ENCODE data around the gene SLC25A40. TPM values are rescaled to one million over a fixed set of nuclear protein-coding genes. Genes with fewer than 3 reads are reported as not detected.
"Not testable (repeated sequence)": the region's sequence is repeated elsewhere in the genome, so short reads cannot be mapped to it uniquely, and the experiment has no call there.

SLC25A40 gene
- total RNA-seq, 4 donors from 2014 or later: 3.2 to 14.8 (median 8.6) TPM

- Histone ChIP-seq H3K4me1 (no peaks in the 10 kb centered on the region), H3K9me3 (no peaks in the 10 kb centered on the region), H3K27ac (no peak overlapping the region), H3K27me3 (no peaks in the 10 kb centered on the region), H3K4me3 (no peak overlapping the region), H3K36me3 (no peaks in the 10 kb centered on the region)
- TF ChIP-seq POLR2A (IDR thresholded peaks at IDR 0.05): no peak
- no peak for TF ChIP-seq CTCF (IDR thresholded peaks at IDR 0.05 in 4 of 5, conservative IDR thresholded peaks at IDR 0.05 in 1 of 5)
- in situ Hi-C loops (cut with MboI; ENCODE audit: low sequenced_read_pairs in 4 of 4): no loop called here
- ATAC-seq: no peak
- intact Hi-C loops (cut with DNase I; ENCODE audit: low total_unique reads): no loop called here
- DNase-seq: no peak
Measured at GRCh38 chr7:87912121-87912520, 36.0 kb upstream of the SLC25A40 start.

- intact Hi-C loops (cut with DNase I; ENCODE audit: low total_unique reads); DNase-seq; H3K9me3 ChIP-seq; H3K4me3 ChIP-seq; H3K4me1 ChIP-seq; H3K27me3 ChIP-seq; ATAC-seq; H3K36me3 ChIP-seq; H3K27ac ChIP-seq; in situ Hi-C loops (cut with MboI; ENCODE audit: low sequenced_read_pairs in 4 of 4): not testable (repeated sequence)
Measured at GRCh38 chr7:87908814-87909213, 32.7 kb upstream of the SLC25A40 start.

GRCh38 chr7:87907136-87907906 lies 31.2 kb upstream of the SLC25A40 start:
- H3K9me3 ChIP-seq; in situ Hi-C loops (cut with MboI; ENCODE audit: low sequenced_read_pairs in 4 of 4): not testable (repeated sequence)

GRCh38 chr7:87899255-87899654 lies 23.1 kb upstream of the SLC25A40 start:
- Histone ChIP-seq H3K4me3 (no peak overlapping the region), H3K27ac (no peak overlapping the region), H3K9me3 (no peaks in the 10 kb centered on the region), H3K27me3 (no peaks in the 10 kb centered on the region), H3K36me3 (peaks cover 0 to 25% of the 10 kb centered on the region in 2 donors), H3K4me1 (no peaks in the 10 kb centered on the region)
- DNase-seq (no peak), ATAC-seq (no peak)
- TF ChIP-seq POLR2A (IDR thresholded peaks at IDR 0.05) (no peak), CTCF (IDR thresholded peaks at IDR 0.05 in 4 of 5, conservative IDR thresholded peaks at IDR 0.05 in 1 of 5) (no peak)
- in situ Hi-C loops (cut with MboI; ENCODE audit: low sequenced_read_pairs in 4 of 4): loop anchor here in 1 of 4 donors (25.0 kb wide), 1 partner anchor 313 kb away; the partner anchor contains the start of gene SRI
- intact Hi-C loops (cut with DNase I; ENCODE audit: low total_unique reads): no loop called here

More at GRCh38 chr7:87907136-87907906, 31.2 kb upstream of the SLC25A40 start:
- intact Hi-C loops (cut with DNase I; ENCODE audit: low total_unique reads); ATAC-seq; H3K36me3 ChIP-seq; H3K27me3 ChIP-seq; H3K27ac ChIP-seq; H3K4me3 ChIP-seq; DNase-seq; H3K4me1 ChIP-seq: not testable (repeated sequence)

- intact Hi-C loops (cut with DNase I; ENCODE audit: low total_unique reads): no loop called here
- DNase-seq: no peak
- TF ChIP-seq POLR2A (IDR thresholded peaks at IDR 0.05) (no peak), CTCF (IDR thresholded peaks at IDR 0.05 in 4 of 5, conservative IDR thresholded peaks at IDR 0.05 in 1 of 5) (no peak)
Measured at GRCh38 chr7:87895363-87895762, 19.2 kb upstream of the SLC25A40 start.

More at GRCh38 chr7:87895363-87895762, 19.2 kb upstream of the SLC25A40 start:
- in situ Hi-C loops (cut with MboI; ENCODE audit: low sequenced_read_pairs in 4 of 4): loop anchor here in 1 of 4 donors (25.0 kb wide), 1 partner anchor 317 kb away; the partner anchor contains the start of gene SRI
- no peak for ATAC-seq
- Histone ChIP-seq H3K36me3 (peaks cover 0 to 15% of the 10 kb centered on the region in 2 donors), H3K27me3 (no peaks in the 10 kb centered on the region), H3K4me3 (no peak overlapping the region), H3K27ac (no peak overlapping the region), H3K9me3 (no peaks in the 10 kb centered on the region), H3K4me1 (no peaks in the 10 kb centered on the region)
